ENCODE measurements around the gene NAA38.

Gene NAA38

GRCh38 chr17:7856811-7857712 lies at the start of gene NAA38 (continued):
- no peak for TF ChIP-seq ZNF362 (tag by site-specific recombination; IDR thresholded peaks at IDR 0.05)
- TF ChIP-seq ZBTB8A (tag by site-specific recombination; IDR thresholded peaks at IDR 0.05), result peak; percentile 77
- no peak for TF ChIP-seq HOXC10 (CRISPR knock-in tag; IDR thresholded peaks at IDR 0.05)
- TF ChIP-seq ZNF555 (tag by site-specific recombination; conservative IDR thresholded peaks at IDR 0.05), result no peak
- TF ChIP-seq ZNF791 (tag by site-specific recombination; IDR thresholded peaks at IDR 0.05), result no peak
- 0 out of 2 replicates have a peak, but pooled peaks have one; percentile 11 for TF ChIP-seq REST (tag by site-specific recombination; IDR thresholded peaks at IDR 0.05)
- no peak for TF ChIP-seq ZNF23 (tag by site-specific recombination; IDR thresholded peaks at IDR 0.05; ENCODE audit: borderline replicate concordance)
- 0 out of 2 replicates have a peak, but pooled peaks have one; percentile 47 for TF ChIP-seq OVOL3 (tag by site-specific recombination; IDR thresholded peaks at IDR 0.05)
- no peak for TF ChIP-seq ZBTB1 (tag by site-specific recombination; IDR thresholded peaks at IDR 0.05)
- peak; percentile 47; the same call in 1 of the 2 replicates for TF ChIP-seq MYNN (tag by site-specific recombination; IDR thresholded peaks at IDR 0.05; ENCODE audit: borderline replicate concordance)
- no peak for TF ChIP-seq GFI1B (tag by site-specific recombination; IDR thresholded peaks at IDR 0.05)
- TF ChIP-seq ZNF837 (tag by site-specific recombination; IDR thresholded peaks at IDR 0.05), result no peak
- TF ChIP-seq ZNF416 (tag by site-specific recombination; IDR thresholded peaks at IDR 0.05), result no peak
- no peak for TF ChIP-seq ZNF623 (tag by site-specific recombination; IDR thresholded peaks at IDR 0.05)
- TF ChIP-seq ZNF280C (tag by site-specific recombination; IDR thresholded peaks at IDR 0.05), result no peak
- TF ChIP-seq KLF7 (tag by site-specific recombination; IDR thresholded peaks at IDR 0.05; ENCODE audit: borderline replicate concordance), result no peak
- TF ChIP-seq AEBP2 (tag by site-specific recombination; IDR thresholded peaks at IDR 0.05; ENCODE audit: borderline replicate concordance), result no peak
- no peak for TF ChIP-seq RBAK (tag by site-specific recombination; IDR thresholded peaks at IDR 0.05)
- TF ChIP-seq, protein P1, sequence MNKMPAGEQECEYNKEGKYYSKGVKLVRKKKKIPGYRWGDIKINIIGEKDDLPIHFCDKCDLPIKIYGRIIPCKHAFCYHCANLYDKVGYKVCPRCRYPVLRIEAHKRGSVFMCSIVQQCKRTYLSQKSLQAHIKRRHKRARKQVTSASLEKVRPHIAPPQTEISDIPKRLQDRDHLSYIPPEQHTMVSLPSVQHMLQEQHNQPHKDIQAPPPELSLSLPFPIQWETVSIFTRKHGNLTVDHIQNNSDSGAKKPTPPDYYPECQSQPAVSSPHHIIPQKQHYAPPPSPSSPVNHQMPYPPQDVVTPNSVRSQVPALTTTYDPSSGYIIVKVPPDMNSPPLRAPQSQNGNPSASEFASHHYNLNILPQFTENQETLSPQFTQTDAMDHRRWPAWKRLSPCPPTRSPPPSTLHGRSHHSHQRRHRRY (tag by site-specific recombination; IDR thresholded peaks at IDR 0.05), result no peak
- TF ChIP-seq PRDM2 (tag by site-specific recombination; IDR thresholded peaks at IDR 0.05; ENCODE audit: borderline replicate concordance), result no peak

Measured in HEK293 (cell line).